Cerebellar cortex (tissue), 1 donor: Measurements from ENCODE around the gene KLHL29.

Experiments used
- DNase-seq: peaks from one replicate; pipeline ENCODE4 v3.0.0-alpha.2; 2015; ENCODE audit warnings: low spot score

KLHL29 gene

GRCh38 chr2:23493846-23494245 is 108.9 kb downstream of the KLHL29 start:
- no peak for DNase-seq

GRCh38 chr2:23494286-23494685 is 109.3 kb downstream of the KLHL29 start:
- DNase-seq = no peak

- DNase-seq = no peak
Measured at GRCh38 chr2:23495661-23496114, 110.7 kb downstream of the KLHL29 start.

DNA sequence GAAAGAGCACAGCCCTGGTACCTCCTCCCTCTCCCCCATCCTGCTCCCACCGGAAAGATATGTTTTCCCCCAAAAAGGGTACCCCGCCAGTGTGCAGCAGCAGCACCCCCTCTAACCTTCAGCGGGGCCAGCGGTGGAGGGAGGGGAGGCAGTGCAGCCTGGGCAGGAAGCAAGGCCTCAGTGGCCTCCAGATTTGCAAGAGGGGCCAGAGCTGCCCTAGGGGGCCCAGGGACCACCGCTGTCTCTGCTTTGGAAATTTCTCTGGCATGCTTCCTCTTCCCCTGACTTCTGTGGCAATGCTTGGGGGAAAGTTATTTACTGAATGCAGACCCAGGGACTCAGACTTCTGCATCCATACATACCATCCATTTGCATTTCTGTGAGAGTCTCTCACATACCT is 111.5 kb downstream of the KLHL29 start:
- no peak for DNase-seq

DNA sequence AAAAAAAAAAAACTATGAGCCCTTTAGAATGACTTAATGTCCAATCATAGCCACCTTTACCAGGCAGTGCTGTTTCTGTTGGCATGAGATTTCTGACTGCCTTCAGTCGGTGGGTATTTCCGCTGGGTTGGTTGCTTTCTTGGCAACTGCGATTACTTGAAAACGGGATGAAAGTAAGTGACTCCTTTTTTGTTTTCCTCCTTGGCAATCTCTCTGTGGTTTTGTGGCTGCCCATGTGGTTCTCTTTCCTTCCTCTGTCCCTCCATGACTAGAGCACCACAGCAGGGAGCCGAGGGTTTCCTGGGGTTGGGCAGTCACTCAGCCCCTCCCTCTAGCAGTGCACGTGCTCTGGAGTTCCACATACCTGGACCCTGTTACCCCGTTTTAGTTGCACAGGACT is 112.1 kb downstream of the KLHL29 start:
- no peak for DNase-seq

GRCh38 chr2:23497536-23497935 is 112.6 kb downstream of the KLHL29 start:
- no peak for DNase-seq

- no peak for DNase-seq
Measured at GRCh38 chr2:23498943-23499342, 114.0 kb downstream of the KLHL29 start.

DNA sequence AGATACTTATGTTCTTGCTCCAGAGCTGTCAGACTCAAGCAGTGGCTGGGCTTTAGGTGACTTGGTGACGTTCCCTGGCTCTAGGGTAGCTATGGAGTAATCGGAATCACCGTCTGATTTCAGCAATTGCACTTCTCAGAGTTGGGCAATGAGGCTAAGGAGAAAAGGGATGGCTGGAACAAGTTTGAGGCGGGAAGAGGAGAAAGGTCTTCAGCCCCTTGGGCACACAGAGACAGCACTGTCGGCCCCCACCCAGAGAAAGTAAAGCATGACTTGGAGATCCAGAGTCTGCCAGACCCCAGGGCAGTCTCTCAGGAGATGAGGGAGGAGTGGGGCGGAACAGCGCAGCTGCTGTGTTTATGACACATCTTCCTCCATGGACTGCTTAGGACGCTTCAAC is 114.5 kb downstream of the KLHL29 start:
- no peak for DNase-seq

DNA sequence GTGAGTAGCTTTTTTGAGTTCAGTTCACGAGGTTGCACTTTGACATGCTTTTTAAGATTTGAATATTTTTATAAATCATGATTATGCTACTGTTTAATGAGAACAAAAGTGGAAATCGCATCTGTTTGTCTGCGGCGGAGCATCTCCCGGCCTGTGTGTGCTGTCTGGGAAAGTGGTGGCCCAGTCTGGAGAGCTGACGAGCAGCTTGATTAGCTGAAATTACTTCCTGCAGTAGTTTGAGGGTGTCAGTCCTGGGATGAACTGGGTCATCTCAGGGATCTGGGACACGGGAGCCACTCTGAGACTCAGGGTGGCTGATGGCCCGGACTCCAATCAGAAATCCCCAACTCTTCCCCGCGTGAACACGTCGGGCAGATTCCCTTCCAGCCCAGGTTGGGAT is 115.9 kb downstream of the KLHL29 start:
- DNase-seq = no peak

- no peak for DNase-seq
Measured at GRCh38 chr2:23502096-23502495, 117.1 kb downstream of the KLHL29 start.

GRCh38 chr2:23503097-23503496 is 118.1 kb downstream of the KLHL29 start:
- DNase-seq = no peak

DNA sequence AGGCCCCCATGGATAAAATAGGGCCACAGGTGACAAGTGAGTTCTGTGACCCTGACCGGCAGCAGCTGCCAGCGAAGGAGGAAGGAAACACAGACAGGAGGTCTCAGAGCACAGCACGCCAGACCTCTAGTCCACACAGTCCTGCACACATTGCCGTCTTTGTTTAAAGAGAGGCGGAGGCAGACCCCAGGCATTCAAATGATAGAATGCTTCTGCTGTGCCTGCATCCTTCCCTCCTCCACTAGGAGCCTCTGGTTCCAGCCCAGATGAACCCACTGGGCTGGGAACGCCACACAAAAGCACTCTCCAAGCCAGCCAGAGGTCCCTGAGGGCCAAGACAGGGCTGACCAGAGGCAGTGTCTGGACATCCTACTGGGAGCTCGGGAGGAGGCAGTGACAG is 118.7 kb downstream of the KLHL29 start:
- no peak for DNase-seq

- DNase-seq = no peak
Measured at GRCh38 chr2:23504591-23504990, 119.6 kb downstream of the KLHL29 start.

- DNase-seq = no peak
Measured at GRCh38 chr2:23505218-23505983, 120.4 kb downstream of the KLHL29 start.

DNA sequence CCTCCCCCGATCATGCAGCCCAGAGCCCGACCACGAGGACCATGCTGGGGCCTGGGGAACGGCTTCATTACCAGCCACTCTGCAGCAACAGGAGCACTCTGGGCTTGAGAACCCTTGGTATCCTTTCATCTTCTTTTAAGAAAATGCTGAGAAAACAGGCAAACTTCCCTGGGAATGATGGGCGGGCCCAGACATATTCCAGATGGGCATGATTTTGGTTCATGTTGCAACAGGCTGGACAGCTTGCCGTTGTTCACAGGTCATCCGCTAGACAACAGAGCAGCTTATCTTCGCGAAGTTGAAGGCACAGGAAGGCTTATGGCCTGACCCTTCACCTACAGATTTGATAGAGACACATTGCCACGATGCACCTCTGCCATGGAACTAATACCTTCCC is 121.0 kb downstream of the KLHL29 start:
- DNase-seq = no peak

- DNase-seq = no peak
Measured at GRCh38 chr2:23506531-23507266, 121.7 kb downstream of the KLHL29 start.

GRCh38 chr2:23507267-23508065 is 122.5 kb downstream of the KLHL29 start:
- no peak for DNase-seq

- DNase-seq = no peak
Measured at GRCh38 chr2:23508066-23508390, 123.0 kb downstream of the KLHL29 start.

- DNase-seq = no peak
Measured at GRCh38 chr2:23509103-23509502, 124.1 kb downstream of the KLHL29 start.

DNA sequence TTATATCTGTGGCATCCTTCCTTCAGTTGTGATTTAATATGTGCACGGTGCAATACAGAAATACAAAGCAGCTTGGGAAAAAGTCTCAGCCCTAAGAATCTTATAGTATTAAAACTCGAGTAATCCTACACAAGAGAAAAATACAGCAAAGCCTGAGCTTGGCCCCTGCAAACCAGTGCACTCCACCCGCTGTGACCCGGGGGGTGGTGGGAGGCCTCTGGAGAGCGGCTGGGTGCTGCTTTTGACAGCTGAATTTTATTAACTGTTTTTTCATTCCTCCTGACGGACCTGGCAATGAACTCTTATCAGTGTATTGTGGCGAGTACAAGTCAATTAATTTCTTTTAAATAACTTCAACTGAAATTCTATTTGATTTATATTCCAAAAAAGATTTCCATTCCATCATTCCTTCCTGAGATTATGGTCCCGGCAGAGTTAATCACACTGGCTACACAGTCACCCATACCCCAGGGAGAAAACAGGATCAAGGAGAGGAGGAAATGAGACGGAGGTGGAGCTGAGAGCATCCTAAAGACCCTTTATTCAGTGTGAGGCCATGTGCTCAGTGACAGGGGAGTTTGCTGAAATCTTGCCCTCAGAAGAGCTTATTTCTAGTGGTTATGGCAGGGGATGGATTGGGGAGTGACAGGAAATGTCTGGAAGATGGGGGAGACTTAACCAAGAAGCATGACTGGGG is 124.8 kb downstream of the KLHL29 start:
- DNase-seq = no peak

GRCh38 chr2:23510471-23510870 is 125.5 kb downstream of the KLHL29 start:
- DNase-seq = no peak

- DNase-seq = no peak
Measured at GRCh38 chr2:23512778-23513177, 127.8 kb downstream of the KLHL29 start.
